ENCODE measurements around the gene TLCD3B.

DNA sequence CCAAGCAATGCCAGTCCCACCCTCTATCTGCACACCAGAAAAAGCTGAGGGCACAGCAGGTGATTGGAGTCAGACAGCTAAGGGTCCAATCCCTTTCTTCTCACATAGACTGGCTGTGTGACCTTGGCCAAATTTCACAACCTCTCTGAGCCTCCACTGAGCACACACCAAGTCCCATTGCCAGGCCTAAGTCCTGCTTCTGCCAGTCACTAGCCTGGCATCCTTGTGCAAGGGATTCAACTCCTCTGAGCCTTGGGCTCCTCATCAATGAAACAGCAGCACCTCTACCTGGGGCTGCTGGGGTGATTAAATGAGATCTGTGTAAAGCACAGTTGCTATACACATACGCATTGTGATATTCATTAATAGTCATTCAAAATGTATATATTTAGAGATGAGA lies 15.5 kb upstream of the TLCD3B start:
- TF ChIP-seq, protein P1, sequence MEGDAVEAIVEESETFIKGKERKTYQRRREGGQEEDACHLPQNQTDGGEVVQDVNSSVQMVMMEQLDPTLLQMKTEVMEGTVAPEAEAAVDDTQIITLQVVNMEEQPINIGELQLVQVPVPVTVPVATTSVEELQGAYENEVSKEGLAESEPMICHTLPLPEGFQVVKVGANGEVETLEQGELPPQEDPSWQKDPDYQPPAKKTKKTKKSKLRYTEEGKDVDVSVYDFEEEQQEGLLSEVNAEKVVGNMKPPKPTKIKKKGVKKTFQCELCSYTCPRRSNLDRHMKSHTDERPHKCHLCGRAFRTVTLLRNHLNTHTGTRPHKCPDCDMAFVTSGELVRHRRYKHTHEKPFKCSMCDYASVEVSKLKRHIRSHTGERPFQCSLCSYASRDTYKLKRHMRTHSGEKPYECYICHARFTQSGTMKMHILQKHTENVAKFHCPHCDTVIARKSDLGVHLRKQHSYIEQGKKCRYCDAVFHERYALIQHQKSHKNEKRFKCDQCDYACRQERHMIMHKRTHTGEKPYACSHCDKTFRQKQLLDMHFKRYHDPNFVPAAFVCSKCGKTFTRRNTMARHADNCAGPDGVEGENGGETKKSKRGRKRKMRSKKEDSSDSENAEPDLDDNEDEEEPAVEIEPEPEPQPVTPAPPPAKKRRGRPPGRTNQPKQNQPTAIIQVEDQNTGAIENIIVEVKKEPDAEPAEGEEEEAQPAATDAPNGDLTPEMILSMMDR (IDR thresholded peaks at IDR 0.05), result no peak
- TF ChIP-seq POLR2AphosphoS5 (IDR thresholded peaks at IDR 0.05) (no peak), POLR2A (IDR thresholded peaks at IDR 0.05) (no peak)
